KMS-11 (cell line): ENCODE measurements around the gene HCK.

Experiments used
- H2AFZ ChIP-seq: fragments of 200-600 bp; sonication (generic); 2 replicates; pipeline ENCODE4 v1.6.1; 2016; ENCODE audit warnings: antibody characterized with exemption, mixed run types, low read depth
- H3K27ac ChIP-seq: fragments of 200-600 bp; sonication (generic); 2 replicates; pipeline ENCODE4 v1.6.1; 2016; ENCODE audit warnings: mild to moderate bottlenecking, mixed run types
- H3K27me3 ChIP-seq: fragments of 200-600 bp; sonication (generic); 2 replicates; pipeline ENCODE4 v1.6.1; 2017; ENCODE audit warnings: mild to moderate bottlenecking, low read depth, mixed run types, moderate library complexity; ENCODE audit not compliant: insufficient read depth
- H3K36me3 ChIP-seq: fragments of 200-600 bp; sonication (generic); 2 replicates; pipeline ENCODE4 v1.6.1; 2017; ENCODE audit warnings: mild to moderate bottlenecking, mixed run types; ENCODE audit not compliant: insufficient read depth
- H3K4me1 ChIP-seq: fragments of 200-600 bp; sonication (generic); 2 replicates; pipeline ENCODE4 v1.6.1; 2016; ENCODE audit warnings: mild to moderate bottlenecking, low read depth, mixed run types; ENCODE audit not compliant: poor library complexity, severe bottlenecking
- H3K4me2 ChIP-seq: fragments of 200-600 bp; sonication (generic); 2 replicates; pipeline ENCODE4 v1.7.0; 2016; ENCODE audit warnings: mild to moderate bottlenecking, mixed run types
- H3K4me3 ChIP-seq: fragments of 200-600 bp; sonication (generic); IDR thresholded peaks from 2 replicates; pipeline ENCODE4 v1.6.1; 2017; ENCODE audit warnings: low read depth, low read length, mixed read lengths; ENCODE audit not compliant: insufficient read depth
- H3K79me2 ChIP-seq: fragments of 200-600 bp; sonication (generic); 2 replicates; pipeline ENCODE4 v1.6.1; 2016; ENCODE audit warnings: low read depth, mixed run types; ENCODE audit not compliant: insufficient read depth
- H3K9ac ChIP-seq: fragments of 200-600 bp; sonication (generic); 2 replicates; pipeline ENCODE4 v1.6.1; 2016; ENCODE audit warnings: mild to moderate bottlenecking, mixed run types
- H4K20me1 ChIP-seq: fragments of 200-600 bp; sonication (generic); 2 replicates; pipeline ENCODE4 v1.6.1; 2016; ENCODE audit warnings: mild to moderate bottlenecking, mixed run types; ENCODE audit not compliant: insufficient read depth
- CTCF ChIP-seq: fragments of 200-600 bp; sonication (generic); conservative IDR thresholded peaks from 2 replicates; pipeline ENCODE4 v1.6.1; 2017; ENCODE audit warnings: low read depth, mild to moderate bottlenecking, antibody characterized with exemption, low read length, moderate library complexity, mixed read lengths

HCK gene

DNA sequence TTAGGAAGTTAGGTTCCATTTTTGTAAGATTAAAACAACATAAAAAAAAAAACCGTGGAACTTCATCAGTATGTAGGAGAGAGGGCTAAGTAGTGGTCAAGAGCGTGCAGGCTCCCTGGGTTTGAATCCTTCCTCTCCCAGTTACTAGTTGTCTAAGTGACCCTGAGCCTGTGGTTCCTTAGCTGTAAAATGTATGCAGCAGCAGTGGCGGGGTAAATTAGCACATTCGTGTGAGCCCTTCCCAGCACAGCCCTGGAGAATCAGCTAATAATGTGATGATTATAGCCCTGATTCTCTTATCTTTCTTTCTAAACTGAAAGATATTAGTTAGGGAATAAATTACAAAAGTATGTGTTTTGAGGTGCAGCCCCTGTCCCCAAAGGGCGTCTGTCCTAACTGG lies 90.0 kb downstream of the HCK start:
- peaks cover 23% of the 10 kb centered on the region; the same call in 1 of the 2 replicates for H3K36me3 ChIP-seq
- no peaks in the 10 kb centered on the region for H4K20me1 ChIP-seq
- no peaks in the 10 kb centered on the region for H3K4me1 ChIP-seq
- no peak overlapping the region for H3K4me2 ChIP-seq
- TF ChIP-seq CTCF, result no peak
- no peak overlapping the region for H3K4me3 ChIP-seq
- no peak overlapping the region for H2AFZ ChIP-seq
- H3K27me3 ChIP-seq, result no peaks in the 10 kb centered on the region
- H3K9ac ChIP-seq, result no peak overlapping the region
- no peaks in the 10 kb centered on the region for H3K79me2 ChIP-seq
- H3K27ac ChIP-seq, result no peak overlapping the region

DNA sequence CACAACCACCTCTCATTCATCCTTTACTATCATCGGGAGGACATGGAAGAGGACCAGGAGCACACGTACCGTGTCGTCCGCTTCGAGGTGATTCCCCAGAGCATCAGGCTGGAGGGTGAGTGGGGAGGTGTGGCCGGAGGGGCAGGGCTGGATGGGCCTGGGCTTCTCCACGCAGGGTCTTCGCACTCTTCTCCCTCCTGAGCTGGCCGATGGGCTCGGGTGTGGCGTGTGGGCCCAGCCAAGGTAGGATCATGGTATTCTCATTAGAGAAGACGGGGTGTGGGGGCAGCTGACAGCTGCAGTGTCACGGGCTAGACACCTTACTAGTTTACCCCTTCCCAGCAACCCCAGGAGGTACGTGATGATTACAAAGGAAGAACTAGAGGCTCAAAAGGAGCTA lies 90.9 kb downstream of the HCK start:
- Histone ChIP-seq H3K36me3 (peaks cover 26% of the 10 kb centered on the region; the same call in 1 of the 2 replicates), H3K79me2 (no peaks in the 10 kb centered on the region)

GRCh38 chr20:32144898-32145662 lies 93.0 kb downstream of the HCK start:
- TF ChIP-seq CTCF, result no peak
- no peaks in the 10 kb centered on the region for H4K20me1 ChIP-seq
- no peak overlapping the region for H3K4me2 ChIP-seq
- H3K27me3 ChIP-seq, result no peaks in the 10 kb centered on the region
- no peak overlapping the region for H3K27ac ChIP-seq
- peaks cover 29% of the 10 kb centered on the region; the same call in 1 of the 2 replicates for H3K36me3 ChIP-seq
- H3K79me2 ChIP-seq, result no peaks in the 10 kb centered on the region
- H2AFZ ChIP-seq, result no peak overlapping the region
- no peak overlapping the region for H3K9ac ChIP-seq
- no peaks in the 10 kb centered on the region for H3K4me1 ChIP-seq
- no peak overlapping the region for H3K4me3 ChIP-seq

More for the DNA sequence above, 90.9 kb downstream of the HCK start:
- H3K4me3 ChIP-seq, result no peak overlapping the region
- no peaks in the 10 kb centered on the region for H3K27me3 ChIP-seq
- H2AFZ ChIP-seq, result no peak overlapping the region
- H3K9ac ChIP-seq, result no peak overlapping the region
- H3K4me2 ChIP-seq, result no peak overlapping the region
- TF ChIP-seq CTCF, result no peak
- H3K4me1 ChIP-seq, result no peaks in the 10 kb centered on the region
- H4K20me1 ChIP-seq, result no peaks in the 10 kb centered on the region
- H3K27ac ChIP-seq, result no peak overlapping the region

DNA sequence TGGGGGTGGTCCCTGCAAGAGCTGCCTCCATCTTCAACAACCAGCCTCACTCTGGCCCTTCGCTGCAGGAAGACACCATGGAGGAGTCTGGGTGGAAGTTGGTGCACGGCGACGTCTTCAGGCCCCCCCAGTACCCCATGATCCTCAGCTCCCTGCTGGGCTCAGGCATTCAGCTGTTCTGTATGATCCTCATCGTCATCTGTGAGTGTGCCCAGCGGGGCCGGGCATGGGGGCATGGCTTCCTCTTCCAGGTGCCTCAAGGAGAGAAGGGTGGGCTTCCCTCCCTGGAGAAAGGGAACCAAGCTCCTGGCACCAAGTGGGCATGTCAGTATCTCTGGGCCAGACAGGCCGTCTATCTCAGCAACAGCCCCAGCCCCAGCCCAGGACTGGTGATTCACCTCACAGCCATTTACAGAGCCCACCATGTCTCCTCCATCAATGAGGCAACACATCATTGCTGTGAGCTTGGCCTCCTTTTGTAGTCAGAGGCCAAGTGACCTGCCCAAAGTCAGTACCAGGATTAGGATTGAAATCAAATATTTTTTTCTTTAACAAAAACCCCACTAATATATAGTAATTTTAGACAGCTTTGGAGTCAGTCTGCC lies 97.6 kb downstream of the HCK start:
- H3K9ac ChIP-seq, result no peak overlapping the region
- H3K27ac ChIP-seq, result no peak overlapping the region
- no peaks in the 10 kb centered on the region for H4K20me1 ChIP-seq
- no peaks in the 10 kb centered on the region for H3K79me2 ChIP-seq
- H2AFZ ChIP-seq, result no peak overlapping the region
- peaks cover 3% of the 10 kb centered on the region for H3K4me1 ChIP-seq
- H3K4me3 ChIP-seq, result no peak overlapping the region
- peaks cover 14% of the 10 kb centered on the region; the same call in 1 of the 2 replicates for H3K36me3 ChIP-seq
- no peak overlapping the region for H3K4me2 ChIP-seq
- no peaks in the 10 kb centered on the region for H3K27me3 ChIP-seq
- no peak for TF ChIP-seq CTCF
